Measurements from ENCODE around the gene ZNF428. TPM values are rescaled to one million over a fixed set of nuclear protein-coding genes. Genes with fewer than 3 reads are reported as not detected.

Gene ZNF428
- total RNA-seq, 1 experiment from 2014 or later, result 39.6 TPM

DNA sequence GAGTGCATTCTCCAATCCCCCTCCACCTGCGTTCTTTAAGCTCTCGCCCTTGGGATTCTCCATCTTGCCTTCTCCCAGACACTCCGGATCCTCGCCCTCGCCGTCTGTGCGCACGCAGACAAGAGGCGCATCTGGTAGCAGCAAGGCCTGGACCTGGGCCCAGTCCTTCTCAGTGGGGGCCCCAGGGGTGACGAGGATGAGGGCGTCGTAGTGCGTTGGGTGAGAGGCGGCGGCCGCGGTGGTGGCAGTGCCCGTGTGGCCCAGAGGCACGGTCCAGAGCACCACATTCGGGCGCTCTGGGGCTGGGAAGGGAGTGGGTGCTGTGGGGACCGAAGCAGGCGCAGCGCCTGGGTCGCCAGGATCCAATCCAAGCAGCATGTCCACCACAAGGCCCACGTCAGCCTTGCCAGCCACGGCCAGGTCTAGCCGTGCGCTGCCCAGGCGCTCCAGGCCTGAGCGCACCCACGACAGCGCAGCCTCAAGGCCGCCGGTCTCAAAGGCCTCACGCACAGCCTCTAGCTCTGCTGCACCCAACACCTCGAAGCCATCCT is 26.6 kb downstream of the ZNF428 start:
- no peak overlapping the region for H3K4me3 ChIP-seq (replicated peaks in 1 of 2; ENCODE audit: low read depth in 1 of 2, low read length in 2 of 2)
- H3K79me2 ChIP-seq (ENCODE audit: insufficient read depth, low read length), result peaks cover 38% of the 10 kb centered on the region
- H3K27me3 ChIP-seq (ENCODE audit: insufficient read depth, low read length), result no peaks in the 10 kb centered on the region
- no TSS peak for BruUV-seq (replicated peaks)
- DNase-seq (ENCODE audit: low read depth, low spot score), result no peak
- ChIA-PET RAD21 (ENCODE audit: low non-redundant PET in 1 of 2, low total read pairs in 2 of 2, uncharacterized antibody in 2 of 2, unreplicated experiment in 2 of 2) (interaction anchor here in 1 of 2 experiments (0.5 kb wide), 1 partner anchor 55 kb away, joined by 3 read pairs; no protein-coding TSS in a partner anchor), POLR2A (no interaction called here), CTCF (no interaction called here)
- peaks cover 7 to 23% of the 10 kb centered on the region in 2 experiments; a peak in 3 of 4 replicates for H3K4me1 ChIP-seq (ENCODE audit: control insufficient read depth in 1 of 2, insufficient read depth in 2 of 2, low read length in 2 of 2)
- no peaks in the 10 kb centered on the region for H3K9me2 ChIP-seq (ENCODE audit: insufficient read depth)
- no peaks in the 10 kb centered on the region for H3K9me3 ChIP-seq (ENCODE audit: control insufficient read depth in 1 of 2, insufficient read depth in 1 of 2, low read depth in 1 of 2, low read length in 2 of 2)
- TF ChIP-seq JUND (IDR thresholded peaks at IDR 0.05) (no peak), SP1 (IDR thresholded peaks at IDR 0.05; ENCODE audit: low read depth) (no peak), SRF (IDR thresholded peaks at IDR 0.05; ENCODE audit: low read depth) (no peak), POLR2A (IDR thresholded peaks at IDR 0.05; ENCODE audit: borderline replicate concordance, extremely low read depth, insufficient read depth, insufficient read length) (no peak), EGR1 (IDR thresholded peaks at IDR 0.05; ENCODE audit: low read depth) (no peak), YY1 (IDR thresholded peaks at IDR 0.05; ENCODE audit: extremely low read depth, insufficient replicate concordance, low read depth, low read length) (no peak), CEBPB (IDR thresholded peaks at IDR 0.05; ENCODE audit: low read depth) (no peak), CBX3 (IDR thresholded peaks at IDR 0.05; ENCODE audit: low read depth) (no peak)
- TF ChIP-seq, protein P1, sequence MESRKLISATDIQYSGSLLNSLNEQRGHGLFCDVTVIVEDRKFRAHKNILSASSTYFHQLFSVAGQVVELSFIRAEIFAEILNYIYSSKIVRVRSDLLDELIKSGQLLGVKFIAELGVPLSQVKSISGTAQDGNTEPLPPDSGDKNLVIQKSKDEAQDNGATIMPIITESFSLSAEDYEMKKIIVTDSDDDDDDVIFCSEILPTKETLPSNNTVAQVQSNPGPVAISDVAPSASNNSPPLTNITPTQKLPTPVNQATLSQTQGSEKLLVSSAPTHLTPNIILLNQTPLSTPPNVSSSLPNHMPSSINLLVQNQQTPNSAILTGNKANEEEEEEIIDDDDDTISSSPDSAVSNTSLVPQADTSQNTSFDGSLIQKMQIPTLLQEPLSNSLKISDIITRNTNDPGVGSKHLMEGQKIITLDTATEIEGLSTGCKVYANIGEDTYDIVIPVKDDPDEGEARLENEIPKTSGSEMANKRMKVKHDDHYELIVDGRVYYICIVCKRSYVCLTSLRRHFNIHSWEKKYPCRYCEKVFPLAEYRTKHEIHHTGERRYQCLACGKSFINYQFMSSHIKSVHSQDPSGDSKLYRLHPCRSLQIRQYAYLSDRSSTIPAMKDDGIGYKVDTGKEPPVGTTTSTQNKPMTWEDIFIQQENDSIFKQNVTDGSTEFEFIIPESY (IDR thresholded peaks at IDR 0.05; ENCODE audit: extremely low read depth, insufficient replicate concordance, low read length), result no peak
- TF ChIP-seq, protein P2, sequence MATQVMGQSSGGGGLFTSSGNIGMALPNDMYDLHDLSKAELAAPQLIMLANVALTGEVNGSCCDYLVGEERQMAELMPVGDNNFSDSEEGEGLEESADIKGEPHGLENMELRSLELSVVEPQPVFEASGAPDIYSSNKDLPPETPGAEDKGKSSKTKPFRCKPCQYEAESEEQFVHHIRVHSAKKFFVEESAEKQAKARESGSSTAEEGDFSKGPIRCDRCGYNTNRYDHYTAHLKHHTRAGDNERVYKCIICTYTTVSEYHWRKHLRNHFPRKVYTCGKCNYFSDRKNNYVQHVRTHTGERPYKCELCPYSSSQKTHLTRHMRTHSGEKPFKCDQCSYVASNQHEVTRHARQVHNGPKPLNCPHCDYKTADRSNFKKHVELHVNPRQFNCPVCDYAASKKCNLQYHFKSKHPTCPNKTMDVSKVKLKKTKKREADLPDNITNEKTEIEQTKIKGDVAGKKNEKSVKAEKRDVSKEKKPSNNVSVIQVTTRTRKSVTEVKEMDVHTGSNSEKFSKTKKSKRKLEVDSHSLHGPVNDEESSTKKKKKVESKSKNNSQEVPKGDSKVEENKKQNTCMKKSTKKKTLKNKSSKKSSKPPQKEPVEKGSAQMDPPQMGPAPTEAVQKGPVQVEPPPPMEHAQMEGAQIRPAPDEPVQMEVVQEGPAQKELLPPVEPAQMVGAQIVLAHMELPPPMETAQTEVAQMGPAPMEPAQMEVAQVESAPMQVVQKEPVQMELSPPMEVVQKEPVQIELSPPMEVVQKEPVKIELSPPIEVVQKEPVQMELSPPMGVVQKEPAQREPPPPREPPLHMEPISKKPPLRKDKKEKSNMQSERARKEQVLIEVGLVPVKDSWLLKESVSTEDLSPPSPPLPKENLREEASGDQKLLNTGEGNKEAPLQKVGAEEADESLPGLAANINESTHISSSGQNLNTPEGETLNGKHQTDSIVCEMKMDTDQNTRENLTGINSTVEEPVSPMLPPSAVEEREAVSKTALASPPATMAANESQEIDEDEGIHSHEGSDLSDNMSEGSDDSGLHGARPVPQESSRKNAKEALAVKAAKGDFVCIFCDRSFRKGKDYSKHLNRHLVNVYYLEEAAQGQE (IDR thresholded peaks at IDR 0.05; ENCODE audit: low read depth), result no peak
- no peak for ATAC-seq
- H2AFZ ChIP-seq (ENCODE audit: low read depth, low read length, poor library complexity, severe bottlenecking), result no peak overlapping the region
- no peak overlapping the region for H3K4me2 ChIP-seq (ENCODE audit: low read length)
- H3K36me3 ChIP-seq (ENCODE audit: control insufficient read depth in 1 of 2, insufficient read depth in 2 of 2, low read length in 2 of 2), result peaks cover 8 to 9% of the 10 kb centered on the region in 2 experiments; a peak in 3 of 4 replicates
- H4K20me1 ChIP-seq (ENCODE audit: insufficient read depth), result no peaks in the 10 kb centered on the region
- intact Hi-C loops (cut with micrococcal nuclease), result loop anchor here (5.0 kb wide), 1 partner anchor 161 kb away; no protein-coding TSS in a partner anchor
- no peak overlapping the region for H3K9ac ChIP-seq (ENCODE audit: low read length)
- no peak overlapping the region for H3K27ac ChIP-seq (ENCODE audit: low read depth, low read length)

Data from HCT116 (cell line).